ENCODE data around the gene BBS9.
"Not testable (repeated sequence)": the region's sequence is repeated elsewhere in the genome, so short reads cannot be mapped to it uniquely, and the experiment has no call there.

BBS9 gene

DNA sequence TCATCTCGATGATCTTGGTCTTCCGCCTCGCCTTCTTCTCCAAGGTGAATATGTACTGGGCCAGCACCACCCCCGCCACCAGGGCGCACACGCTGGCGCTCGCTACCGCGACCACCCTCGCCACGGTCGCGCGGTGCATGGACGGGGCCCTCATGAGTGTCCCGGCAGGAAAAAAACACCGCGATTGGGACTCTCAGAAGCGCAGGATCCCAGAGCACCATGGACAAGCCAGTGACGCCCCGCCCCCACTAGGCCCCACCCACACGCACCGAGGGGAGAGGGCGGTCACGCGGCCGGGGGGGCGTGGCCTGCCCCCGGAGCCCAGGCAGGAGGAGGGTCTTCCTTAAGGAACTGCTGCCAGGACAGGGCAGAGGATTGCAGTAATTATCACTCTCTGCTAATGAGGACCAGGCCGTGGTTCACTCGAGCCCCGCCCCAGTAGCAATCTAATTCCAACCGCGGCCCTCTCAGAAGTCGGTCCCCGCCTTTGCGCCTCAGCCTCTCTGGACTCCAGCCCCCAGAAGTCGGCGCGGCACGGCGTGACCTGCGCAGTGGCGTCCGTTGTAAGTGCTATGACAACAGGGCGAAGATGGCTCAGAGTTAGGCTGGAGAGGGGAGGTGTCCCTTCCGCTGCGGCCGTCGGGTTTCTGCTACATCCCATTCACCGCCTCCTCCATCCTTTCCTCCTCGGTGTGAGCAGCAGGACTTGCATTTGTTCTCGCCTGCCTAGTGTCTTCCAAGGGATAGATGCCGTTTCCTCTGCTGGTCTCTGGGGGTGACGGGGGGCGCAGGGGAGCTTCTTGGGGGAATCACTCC is at the start of gene BBS9:
Gene BBS9 (plus strand): TSS at position 575 of the 816 bp plus-strand sequence. CDS start 16,689 bp downstream, outside the sequence.
- peak; percentile 98 for DNase-seq

- no peak for DNase-seq
These were observed 49.3 kb upstream of the BBS9 start for GRCh38 chr7:33079763-33080690.

DNA sequence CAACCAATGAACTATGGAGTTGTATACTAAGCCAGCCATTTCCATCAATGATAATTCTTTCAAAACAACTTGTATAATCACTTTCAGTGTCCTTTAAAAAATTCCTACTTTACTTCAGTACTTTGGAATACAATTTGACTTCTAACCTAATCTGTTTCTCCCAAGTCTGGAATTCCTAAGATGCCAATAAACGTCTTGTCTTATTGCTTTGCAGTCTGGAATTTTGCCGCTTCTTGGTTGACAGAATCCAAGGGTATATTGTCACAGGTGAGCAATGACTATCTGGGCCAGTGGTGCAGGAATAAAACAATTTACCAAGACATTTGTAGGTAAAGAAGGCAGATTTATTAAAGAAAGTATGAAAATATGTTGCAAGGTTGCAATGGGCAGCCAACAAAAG is 42.0 kb upstream of the BBS9 start:
- DNase-seq = no peak

DNA sequence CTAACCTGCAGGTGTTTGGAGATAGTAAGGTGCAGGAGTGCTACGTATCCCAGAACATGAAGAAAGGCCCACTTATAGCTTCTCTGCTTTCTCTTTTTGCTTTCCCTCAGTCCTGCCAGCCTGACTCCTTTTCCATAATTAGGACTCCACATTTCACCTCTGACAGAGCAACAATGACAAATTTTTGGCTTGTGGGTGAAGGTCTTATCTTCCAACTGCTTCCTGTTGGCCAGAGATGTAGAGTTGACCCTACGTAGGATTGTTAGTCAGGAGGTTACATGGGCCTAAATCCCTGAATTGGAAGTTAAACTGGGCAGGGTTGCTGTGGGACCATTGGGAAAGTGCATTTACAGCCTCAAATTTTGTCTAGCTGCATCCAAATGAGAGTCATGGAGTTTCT is 41.5 kb upstream of the BBS9 start:
- no peak for DNase-seq

- DNase-seq = no peak
These were observed 40.2 kb upstream of the BBS9 start for GRCh38 chr7:33089142-33089541.

DNA sequence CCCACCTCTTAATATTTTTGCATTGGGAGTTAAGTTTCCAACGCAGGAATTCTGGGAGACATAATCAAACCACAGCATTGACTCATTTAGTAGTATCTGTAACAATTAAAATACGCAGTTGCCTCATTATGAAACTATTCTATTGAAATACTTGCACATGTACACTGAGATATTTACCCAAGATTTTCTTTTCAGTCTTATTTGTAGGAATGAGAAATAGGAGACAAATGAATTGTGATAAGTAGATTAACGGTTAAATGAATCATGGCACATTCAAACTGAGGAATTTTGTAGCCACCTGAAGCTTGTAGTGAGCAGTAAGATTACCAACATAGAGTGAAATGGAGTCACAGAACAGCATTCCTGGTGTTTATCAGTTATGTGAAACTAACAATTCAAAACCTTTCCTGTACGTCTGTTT is 38.2 kb upstream of the BBS9 start:
- DNase-seq = no peak

- no peak for DNase-seq
These were observed 37.6 kb upstream of the BBS9 start for GRCh38 chr7:33091641-33092191.

- peak; percentile 22 for DNase-seq
These were observed 36.1 kb upstream of the BBS9 start for GRCh38 chr7:33093266-33093665.

DNA sequence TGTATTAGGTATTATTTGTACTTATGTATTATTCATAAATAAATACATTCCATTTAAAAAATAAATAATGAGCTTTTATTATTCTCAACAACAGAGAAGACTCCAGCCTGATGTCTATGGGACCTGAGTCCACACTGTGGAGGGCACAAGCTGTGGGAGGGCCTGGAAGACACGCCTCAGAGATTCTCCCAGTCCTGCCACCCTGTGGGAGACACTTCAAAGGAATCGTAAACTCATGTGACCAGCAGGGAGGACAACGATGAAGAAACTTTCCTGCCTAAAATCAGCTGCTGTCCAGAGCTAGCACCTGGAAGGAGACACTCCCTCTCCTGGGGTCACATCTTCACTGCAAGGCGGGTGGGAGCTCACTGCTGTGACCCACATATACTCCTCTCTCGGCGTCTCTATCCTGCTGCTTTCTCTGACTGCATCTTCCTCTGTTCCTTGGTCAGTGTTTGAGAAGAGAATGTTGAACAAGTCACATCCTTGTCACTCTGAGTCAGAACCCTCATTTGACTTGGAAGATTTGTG is 34.6 kb upstream of the BBS9 start:
- DNase-seq = not testable (repeated sequence)

DNA sequence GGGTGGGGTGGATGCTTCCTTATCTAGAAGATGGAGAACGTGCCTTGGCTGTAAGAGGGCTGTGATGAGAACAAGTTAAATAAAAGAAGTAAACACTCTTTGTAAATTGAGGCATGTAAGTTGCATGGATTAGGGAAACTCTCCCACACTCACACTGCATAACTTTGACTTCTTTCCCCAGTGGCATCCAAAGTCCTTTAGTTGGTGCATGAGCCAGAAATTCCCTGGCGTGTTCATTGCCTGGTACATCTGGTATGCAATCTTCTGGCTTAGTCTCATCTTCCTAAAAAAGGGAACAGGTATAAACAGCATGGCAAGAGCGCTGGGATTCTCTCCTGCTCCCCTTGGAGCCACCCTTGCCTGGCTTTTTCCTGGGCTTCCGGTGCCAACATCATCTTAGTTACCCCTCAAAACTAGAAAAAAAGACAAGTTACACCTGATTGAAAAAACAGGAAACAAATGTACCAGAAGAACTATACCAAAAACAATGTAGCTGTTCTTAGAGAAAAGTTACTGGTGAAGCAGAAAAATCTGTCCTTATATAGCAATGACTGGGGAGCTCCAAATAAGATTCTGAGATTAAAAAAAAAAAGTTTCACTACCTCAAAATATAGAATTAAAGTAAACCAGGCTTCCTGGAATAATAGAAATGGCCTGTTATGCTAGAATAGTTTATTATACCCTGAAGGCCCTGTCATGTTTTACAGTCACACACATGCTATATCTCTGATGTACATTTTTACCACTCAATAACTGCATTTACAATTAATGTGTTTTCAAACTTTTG is 30.0 kb upstream of the BBS9 start:
- no peak for DNase-seq

DNA sequence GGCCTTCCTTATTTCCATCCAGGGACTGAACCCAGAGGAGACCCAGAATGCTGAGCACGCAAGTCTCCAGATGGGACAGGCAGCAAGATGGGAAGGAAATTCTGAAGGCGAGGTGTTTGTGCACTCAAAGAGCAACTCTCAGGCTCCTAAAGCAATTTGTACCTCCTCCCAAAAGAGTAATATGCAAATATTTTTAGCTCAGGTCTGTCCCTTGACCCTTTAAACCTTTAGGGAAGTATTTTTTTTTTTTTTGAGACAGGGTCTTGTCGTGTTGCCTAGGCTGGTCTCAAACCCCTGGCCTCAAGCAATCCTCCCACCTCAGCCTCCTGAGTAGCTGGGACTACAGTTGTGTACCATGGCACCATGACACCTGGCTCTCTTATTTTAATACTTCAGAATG is 28.6 kb upstream of the BBS9 start:
- DNase-seq = no peak

DNA sequence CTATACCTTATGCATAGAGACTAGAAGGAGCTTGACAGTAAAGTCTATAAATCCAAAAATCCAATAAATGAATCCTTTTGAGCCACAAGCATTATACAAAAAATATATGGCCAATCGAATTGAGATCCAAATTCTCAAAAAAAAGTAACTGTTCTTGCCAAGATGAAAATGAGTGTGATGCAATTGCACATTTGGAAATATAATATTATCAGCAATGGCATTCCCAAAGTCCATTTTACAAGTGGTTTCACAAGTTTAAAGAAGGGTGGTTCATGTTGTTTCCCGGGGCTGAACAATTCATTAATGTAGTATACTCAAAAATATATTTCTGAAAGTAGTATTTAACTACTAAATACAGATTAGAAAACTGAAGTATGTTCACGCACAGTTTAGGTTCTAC is 27.5 kb upstream of the BBS9 start:
- DNase-seq = no peak

DNA sequence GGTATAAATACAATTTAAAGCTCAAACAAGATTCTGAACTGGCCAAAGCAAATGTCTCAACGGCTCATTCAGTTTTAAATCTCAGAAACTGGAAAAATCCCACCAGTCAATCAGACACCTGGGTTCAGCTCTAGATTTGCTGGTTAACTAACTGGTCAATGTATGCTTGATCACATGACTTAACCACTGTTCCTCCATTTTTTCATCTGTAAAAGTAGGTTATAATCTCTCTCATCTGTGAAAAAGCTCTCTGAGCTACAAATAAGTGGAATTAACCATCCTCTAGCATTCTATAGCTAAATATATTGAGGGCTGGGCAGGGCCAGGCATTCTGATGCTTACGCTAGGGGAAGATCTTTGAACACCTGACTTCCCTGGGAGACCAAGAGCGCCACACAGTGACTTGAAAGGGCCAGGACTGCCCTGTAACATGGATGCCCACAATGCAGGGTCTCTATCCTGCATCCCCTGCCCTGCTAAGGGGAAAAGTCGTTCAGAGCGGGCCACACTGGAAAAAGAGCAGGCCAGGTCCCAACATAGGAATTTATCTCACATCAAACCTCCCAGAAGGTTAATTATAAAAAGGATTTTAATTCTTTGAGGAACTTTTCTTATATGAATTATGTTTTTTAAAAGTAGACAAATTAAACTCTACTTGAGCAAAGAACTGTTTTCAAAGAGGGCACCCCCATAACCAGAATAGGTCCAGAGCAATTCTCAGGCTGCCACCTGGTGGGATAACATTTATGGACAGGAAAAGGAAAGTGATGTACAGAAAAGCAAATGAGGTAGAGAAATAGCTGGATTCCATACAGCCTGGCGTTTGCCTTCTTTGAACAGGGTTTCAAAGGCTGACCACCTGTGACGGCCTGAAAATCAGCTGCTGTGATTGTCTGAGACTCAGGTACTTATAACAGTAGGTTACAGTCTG is 22.0 kb upstream of the BBS9 start:
- peak; percentile 66 for DNase-seq

DNA sequence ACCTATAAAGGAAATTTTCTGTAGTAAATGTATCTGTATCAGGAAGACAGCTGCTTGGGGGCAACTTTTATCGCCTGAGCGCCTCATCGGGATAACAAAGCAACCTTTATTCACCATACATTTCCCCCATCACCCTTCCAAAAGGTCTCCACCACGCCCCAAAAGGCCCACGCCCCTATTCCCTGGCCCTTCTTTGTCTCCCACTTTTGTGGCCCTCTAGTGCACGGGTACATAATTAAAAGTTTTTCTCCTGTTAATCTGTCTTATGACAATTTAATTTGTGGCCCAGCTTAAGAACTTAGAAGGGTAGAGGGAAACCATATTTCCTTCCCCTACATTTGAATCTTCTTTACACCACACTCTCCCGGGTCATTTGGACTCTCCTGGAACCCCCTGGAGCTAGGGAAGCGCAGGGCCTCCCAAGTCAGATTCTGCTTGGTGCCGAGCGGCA is 20.8 kb upstream of the BBS9 start:
- DNase-seq = peak; percentile 63

DNA sequence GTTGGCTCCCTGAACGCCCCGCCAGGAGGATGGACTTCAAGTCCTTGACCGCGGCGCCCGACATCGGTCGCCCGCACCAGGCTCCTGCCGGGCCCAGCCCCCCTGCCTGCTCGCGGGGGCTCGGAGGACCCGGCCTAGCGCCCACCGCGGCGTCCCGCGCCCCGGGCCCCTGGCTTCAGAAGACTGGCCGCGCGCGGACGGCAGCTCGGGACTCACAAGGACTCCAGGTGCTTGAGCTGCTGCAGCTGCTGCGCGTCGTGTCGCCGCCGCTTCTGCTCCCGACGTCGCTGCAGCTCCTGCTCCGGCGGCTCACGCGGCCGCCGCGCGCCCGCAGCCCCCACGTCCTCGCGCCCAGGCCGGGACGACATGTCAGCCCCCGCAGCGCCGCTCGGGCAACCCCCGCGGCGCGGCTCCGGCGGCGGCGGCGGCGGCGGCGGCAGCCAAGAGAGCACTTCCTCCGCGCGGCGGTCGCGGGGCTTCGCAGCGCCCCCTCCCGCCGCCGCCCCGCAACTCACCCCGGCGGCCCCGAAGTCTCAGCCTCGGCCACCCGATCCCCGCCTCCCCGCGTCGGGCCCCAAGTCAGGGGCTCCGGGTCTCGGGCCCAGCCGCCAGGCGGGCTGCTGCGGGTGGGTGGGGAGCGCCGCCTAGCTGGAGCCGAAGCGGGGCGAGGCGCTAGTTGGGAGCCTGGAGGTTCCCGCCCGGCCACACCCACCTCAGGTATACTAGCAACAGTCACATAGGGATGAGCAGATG is 20.2 kb upstream of the BBS9 start, which contains the start of gene RP9:
Gene RP9 (minus strand): TSS at position 400 of the 753 bp plus-strand sequence. CDS start 32 bp downstream, at position 368.
- DNase-seq = peak; percentile 90

GRCh38 chr7:33109758-33110238 is 19.6 kb upstream of the BBS9 start:
- no peak for DNase-seq

GRCh38 chr7:33111614-33112013 is 17.8 kb upstream of the BBS9 start:
- no peak for DNase-seq

DNA sequence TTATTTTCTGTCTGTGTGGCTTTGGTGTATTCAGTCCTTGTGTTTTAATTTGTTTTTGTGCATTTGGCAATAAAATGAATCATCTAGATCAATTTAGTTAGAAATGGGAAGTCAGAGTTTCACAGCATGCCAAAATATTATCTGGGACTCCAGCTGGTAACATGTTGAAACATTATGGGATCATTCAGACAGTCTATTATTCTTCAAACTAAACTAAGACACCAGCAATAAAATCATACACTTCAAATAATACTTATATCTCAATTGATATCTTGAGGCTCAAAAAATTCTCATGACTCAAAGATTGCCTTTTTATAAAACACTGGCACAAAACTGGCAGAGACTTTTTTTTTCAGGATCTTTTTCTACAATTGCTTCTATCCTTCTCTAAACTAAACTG is 14.4 kb upstream of the BBS9 start:
- no peak for DNase-seq

- no peak for DNase-seq
These were observed 11.0 kb upstream of the BBS9 start for GRCh38 chr7:33118383-33118782.

DNA sequence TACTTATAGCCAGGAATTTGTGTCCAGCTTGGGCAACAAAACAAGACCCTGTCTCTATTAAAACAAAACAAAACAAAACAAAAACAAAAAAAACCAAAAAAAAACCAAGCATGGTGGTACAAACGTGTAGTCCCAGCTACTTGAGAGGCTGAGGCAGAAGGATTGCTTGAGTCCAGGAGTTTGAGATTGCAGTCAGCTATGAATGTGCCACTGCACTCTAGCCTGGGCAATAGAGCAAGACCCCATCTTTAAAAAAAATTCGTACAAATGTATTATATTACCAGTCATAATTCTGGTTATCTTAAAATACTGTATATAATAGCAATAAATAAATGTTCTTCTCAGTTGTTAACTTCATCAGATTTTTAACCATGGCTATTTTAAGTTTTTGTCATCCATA is 2.3 kb upstream of the BBS9 start:
- DNase-seq = no peak

All from NCI-H82 (cell line).